T-cell (primary cell): ENCODE data around the gene CABLES1. TPM values are rescaled to one million over a fixed set of nuclear protein-coding genes. Genes with fewer than 3 reads are reported as not detected.

Experiments
- ATAC-seq, 4 experiments: fragments of 200-7000 bp in 3 of 4; fragments of 150-1000 bp in 1 of 4; cut with Tn5 transposase; replicated peaks in 1 of 4; 1 replicate in 3 of 4; 2 replicates in 1 of 4; pipeline ENCODE4 v1.10.0; 2021; ENCODE audit warnings: moderate library complexity in 3 of 4, mild to moderate bottlenecking in 2 of 4, moderate number of reproducible peaks in 1 of 4
- CTCF ChIA-PET, 2 donors: fragments of 300-600 bp; sonication (Branson Sonifier 250); formaldehyde crosslinking; loops; one replicate each; lab custom pipeline; 2022; ENCODE audit warnings: antibody characterized with exemption in 2 of 2; lab: Charles Lee
- POLR2A ChIA-PET, 2 donors: fragments of 300-600 bp; sonication (Branson Sonifier 250); formaldehyde crosslinking; loops; one replicate each; lab custom pipeline; 2022; ENCODE audit warnings: antibody characterized with exemption in 2 of 2; lab: Charles Lee
- DNase-seq, 35 experiments: peaks; one replicate each; pipeline versions ENCODE4 v3.0.0 to v3.0.0-alpha.2; 2013 to 2023
- H3K27ac ChIP-seq: one replicate; pipeline ENCODE4 v1.5.1; 2013; ENCODE audit warnings: low read length
- H3K27me3 ChIP-seq, 2 experiments: replicated peaks in 1 of 2; 1 replicate in 1 of 2; 2 replicates in 1 of 2; pipeline versions ENCODE4 v1.6.1 to v1.7.0; 2013; ENCODE audit warnings: low read length in 1 of 2, mixed read lengths in 1 of 2; ENCODE audit not compliant: control insufficient read depth in 2 of 2, insufficient read depth in 2 of 2; ENCODE audit errors: extremely low read depth in 1 of 2
- H3K36me3 ChIP-seq, 2 donors: 1 replicate in 1 of 2; 2 replicates in 1 of 2; pipeline versions ENCODE4 v1.6.1 to v1.7.0; 2013; ENCODE audit warnings: low read length in 1 of 2; ENCODE audit not compliant: control insufficient read depth in 2 of 2, insufficient read depth in 1 of 2; ENCODE audit errors: extremely low read depth in 1 of 2
- H3K4me1 ChIP-seq, 2 experiments: 1 replicate in 1 of 2; 2 replicates in 1 of 2; pipeline versions ENCODE4 v1.6.1 to v1.7.0; 2013; ENCODE audit warnings: low read length in 2 of 2, mixed read lengths in 1 of 2; ENCODE audit not compliant: insufficient read depth in 2 of 2, control insufficient read depth in 1 of 2; ENCODE audit errors: extremely low read depth in 1 of 2
- H3K4me3 ChIP-seq, 2 donors: 1 replicate in 1 of 2; 2 replicates in 1 of 2; pipeline versions ENCODE4 v1.5.1 to v1.7.0; 2013; ENCODE audit warnings: mild to moderate bottlenecking in 2 of 2, low read length in 1 of 2, moderate library complexity in 1 of 2; ENCODE audit not compliant: control insufficient read depth in 1 of 2; ENCODE audit errors: extremely low read depth in 1 of 2
- H3K9me3 ChIP-seq: 2 replicates; pipeline ENCODE4 v1.7.0; 2013
- H3K27ac Mint-ChIP-seq, 2 donors: one replicate each; pipeline ENCODE4 v1.8.0; 2020 to 2021; ENCODE audit warnings: mild to moderate bottlenecking in 2 of 2, mixed read lengths in 2 of 2
- H3K27me3 Mint-ChIP-seq, 2 donors: one replicate each; pipeline ENCODE4 v1.8.0; 2021 to 2022; ENCODE audit warnings: mixed read lengths in 2 of 2
- H3K36me3 Mint-ChIP-seq: one replicate; pipeline ENCODE4 v1.8.0; 2021; ENCODE audit warnings: mixed read lengths
- H3K4me1 Mint-ChIP-seq, 3 donors: one replicate each; pipeline ENCODE4 v1.8.0; 2020 to 2022; ENCODE audit warnings: mixed read lengths in 3 of 3, mild to moderate bottlenecking in 1 of 3
- H3K4me3 Mint-ChIP-seq, 3 donors: one replicate each; pipeline ENCODE4 v1.8.0; 2020 to 2022; ENCODE audit warnings: mild to moderate bottlenecking in 3 of 3, mixed read lengths in 3 of 3, moderate library complexity in 3 of 3
- H3K9me3 Mint-ChIP-seq, 3 donors: one replicate each; pipeline ENCODE4 v1.8.0; 2020 to 2022; ENCODE audit warnings: mixed read lengths in 3 of 3
- WGBS: methylation state at CpG from one replicate; pipeline ENCODE4 v1.1.5; 2013; ENCODE audit warnings: missing lambda C conversion rate; ENCODE audit not compliant: insufficient coverage; 5-methylcytosine and 5-hydroxymethylcytosine counted together
- total RNA-seq, 35 experiments: library from RNA in 6 of 35; stranded (reverse) in 6 of 35; fragments of 120-200 nt in 1 of 35; gene quantifications; one replicate each; pipeline versions ENCODE4 v1.2.1 to v1.2.4 and lab custom pipeline; 2013 to 2026

The CABLES1 gene
- total RNA-seq, 5 donors from 2014 or later (not counting 1 experiment from before 2014, with no cell fraction given), result 0.23 to 1.7 (median 0.85) TPM

DNA sequence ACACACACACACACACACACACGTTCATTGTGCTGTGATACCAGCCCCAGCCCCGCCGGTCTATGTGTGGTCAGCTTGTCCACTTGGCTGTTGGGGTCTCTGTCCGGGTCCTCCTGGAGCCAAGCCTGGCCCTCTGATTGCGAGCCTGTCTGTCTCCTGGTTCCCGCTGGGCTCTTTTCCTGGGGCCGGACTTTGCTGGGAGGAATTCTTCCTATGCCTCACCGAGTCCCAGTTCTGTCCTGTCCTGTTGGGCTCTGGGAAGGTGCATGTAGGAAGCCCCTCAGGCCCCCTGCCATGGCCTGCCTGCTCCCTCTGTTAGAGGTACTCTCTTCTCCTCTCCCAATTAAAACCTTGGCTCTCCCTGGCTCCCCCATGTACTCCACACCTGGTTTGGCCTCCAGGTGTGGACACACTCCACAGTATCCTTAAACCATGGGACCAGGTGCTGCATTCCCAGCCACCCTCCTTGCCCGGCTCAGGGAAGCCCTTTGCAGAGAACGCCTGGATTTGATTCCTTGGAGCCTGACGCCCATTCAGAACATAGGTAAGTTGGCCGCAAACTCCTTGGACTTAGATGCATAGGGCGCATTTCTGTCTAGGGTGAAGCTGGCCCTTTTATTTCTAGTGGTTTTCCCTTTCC is 42.3 kb downstream of the CABLES1 start:
- Mint-ChIP-seq H3K27ac (no peak overlapping the region), H3K9me3 (no peaks in the 10 kb centered on the region), H3K36me3 (no peaks in the 10 kb centered on the region), H3K4me3 (no peak overlapping the region), H3K4me1 (peaks cover 6 to 9% (median 7%) of the 10 kb centered on the region in 3 donors), H3K27me3 (peaks cover 7 to 8% of the 10 kb centered on the region in 2 donors)
- ATAC-seq (no peak), DNase-seq (no peak)
- no peak overlapping the region for H3K4me3 ChIP-seq
- ChIA-PET CTCF (interaction anchor here in 1 of 2 donors (0.6 kb wide), 1 partner anchor 192 kb away, joined by 3 read pairs; no protein-coding TSS in a partner anchor), POLR2A (no interaction called here)
- no peaks in the 10 kb centered on the region for H3K36me3 ChIP-seq
- peaks cover 0 to 18% of the 10 kb centered on the region in 2 experiments for H3K27me3 ChIP-seq
- WGBS, result 76% methylated on average over 11 of the region's 13 CpGs
- no peaks in the 10 kb centered on the region for H3K4me1 ChIP-seq
- no peak overlapping the region for H3K27ac ChIP-seq
- no peaks in the 10 kb centered on the region for H3K9me3 ChIP-seq

DNA sequence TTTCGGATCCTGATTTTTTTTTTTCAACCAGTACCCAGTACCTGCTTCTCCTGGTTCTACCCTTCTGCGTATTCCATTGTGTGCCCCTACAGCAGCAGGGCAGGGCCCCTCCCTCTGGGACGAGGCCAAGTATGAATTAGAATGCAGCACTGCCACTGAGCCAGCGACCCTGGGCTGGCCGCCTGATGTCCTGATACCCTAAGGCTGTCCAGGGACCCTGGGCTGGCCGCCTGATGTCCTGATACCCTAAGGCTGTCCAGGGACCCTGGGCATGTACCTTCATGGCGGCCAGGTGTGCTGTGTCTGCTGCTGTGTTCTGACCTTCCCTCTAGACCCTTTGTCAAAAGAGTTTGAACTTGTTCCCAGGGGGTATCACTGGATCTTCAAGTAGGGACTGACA is 42.9 kb downstream of the CABLES1 start:
- Histone ChIP-seq H3K27ac (no peak overlapping the region), H3K4me3 (no peak overlapping the region), H3K36me3 (no peaks in the 10 kb centered on the region), H3K4me1 (no peaks in the 10 kb centered on the region), H3K9me3 (no peaks in the 10 kb centered on the region), H3K27me3 (peaks cover 0 to 18% of the 10 kb centered on the region in 2 experiments)
- peaks cover 6 to 9% (median 7%) of the 10 kb centered on the region in 3 donors for H3K4me1 Mint-ChIP-seq
- ATAC-seq (no peak), DNase-seq (no peak)
- CTCF ChIA-PET, result no interaction called here
- no peak overlapping the region for H3K27ac Mint-ChIP-seq
- POLR2A ChIA-PET, result no interaction called here
- peaks cover 4 to 6% of the 10 kb centered on the region in 2 donors for H3K27me3 Mint-ChIP-seq
- 86% methylated on average over 7 of the region's 7 CpGs for WGBS
- no peak overlapping the region for H3K4me3 Mint-ChIP-seq
- no peaks in the 10 kb centered on the region for H3K9me3 Mint-ChIP-seq
- H3K36me3 Mint-ChIP-seq, result no peaks in the 10 kb centered on the region

DNA sequence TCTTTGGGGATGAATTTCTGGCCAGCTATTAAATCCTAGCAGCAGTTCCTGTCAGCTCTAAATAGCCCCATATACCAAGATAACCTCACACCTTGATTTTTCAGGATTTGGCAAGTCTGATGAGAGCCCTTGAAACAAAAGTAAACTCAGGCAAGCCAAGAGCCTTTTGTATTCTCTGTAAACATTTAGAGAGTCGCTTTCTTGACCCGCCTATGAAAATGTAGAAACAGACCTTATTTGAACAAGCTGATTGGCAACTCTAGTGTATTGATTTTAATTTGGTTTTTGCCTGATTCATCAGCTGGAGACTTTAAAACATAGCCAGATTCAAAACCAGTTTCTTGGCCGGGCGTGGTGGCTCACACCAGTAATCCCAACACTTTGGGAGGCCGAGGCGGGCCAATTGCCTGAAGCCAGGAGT is 43.4 kb downstream of the CABLES1 start:
- POLR2A ChIA-PET, result no interaction called here
- H3K27me3 Mint-ChIP-seq, result peaks cover 4 to 6% of the 10 kb centered on the region in 2 donors
- H3K27me3 ChIP-seq, result peaks cover 0 to 18% of the 10 kb centered on the region in 2 experiments
- no peaks in the 10 kb centered on the region for H3K36me3 ChIP-seq
- H3K4me1 Mint-ChIP-seq, result peaks cover 6 to 9% (median 7%) of the 10 kb centered on the region in 3 donors
- DNase-seq, result no peak
- no peak overlapping the region for H3K4me3 Mint-ChIP-seq
- ATAC-seq, result no peak
- no peaks in the 10 kb centered on the region for H3K9me3 ChIP-seq
- H3K27ac ChIP-seq, result no peak overlapping the region
- no peak overlapping the region for H3K27ac Mint-ChIP-seq
- no peaks in the 10 kb centered on the region for H3K9me3 Mint-ChIP-seq
- no peaks in the 10 kb centered on the region for H3K4me1 ChIP-seq
- no peak overlapping the region for H3K4me3 ChIP-seq
- CTCF ChIA-PET, result no interaction called here
- no peaks in the 10 kb centered on the region for H3K36me3 Mint-ChIP-seq
- 93% methylated on average over 3 of the region's 6 CpGs for WGBS

DNA sequence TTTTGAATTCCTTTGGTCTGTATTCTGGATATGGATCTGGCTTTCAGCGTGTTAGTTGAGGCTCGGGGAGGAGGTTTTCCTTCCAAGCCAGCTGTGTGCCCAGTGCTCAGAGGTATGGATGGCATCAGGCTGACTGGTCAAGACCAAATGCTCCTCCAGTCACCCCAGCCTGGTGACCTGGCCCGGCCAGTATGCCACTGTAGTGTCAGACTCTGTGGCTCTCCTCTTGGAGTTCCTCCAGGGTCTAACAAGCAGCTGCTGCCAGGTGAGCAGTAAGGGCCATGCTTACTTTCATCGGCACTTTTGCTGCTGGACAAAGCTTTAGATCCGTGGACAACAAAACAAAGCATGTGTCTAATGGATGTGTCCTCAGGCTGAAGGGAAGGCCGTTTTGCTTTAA is 44.1 kb downstream of the CABLES1 start:
- H3K9me3 ChIP-seq, result no peaks in the 10 kb centered on the region
- H3K4me3 Mint-ChIP-seq, result no peak overlapping the region
- ChIA-PET CTCF (no interaction called here), POLR2A (no interaction called here)
- no peak overlapping the region for H3K27ac Mint-ChIP-seq
- H3K36me3 ChIP-seq, result no peaks in the 10 kb centered on the region
- no peaks in the 10 kb centered on the region for H3K36me3 Mint-ChIP-seq
- H3K27ac ChIP-seq, result no peak overlapping the region
- H3K27me3 ChIP-seq, result peaks cover 0 to 18% of the 10 kb centered on the region in 2 experiments
- H3K27me3 Mint-ChIP-seq, result peaks cover 0 to 6% of the 10 kb centered on the region in 2 donors
- H3K4me3 ChIP-seq, result no peak overlapping the region
- no peaks in the 10 kb centered on the region for H3K9me3 Mint-ChIP-seq
- DNase-seq (no peak), ATAC-seq (no peak)
- WGBS, result 95% methylated on average over 6 of the region's 6 CpGs
- H3K4me1 Mint-ChIP-seq, result peaks cover 6 to 9% (median 7%) of the 10 kb centered on the region in 3 donors
- no peaks in the 10 kb centered on the region for H3K4me1 ChIP-seq

DNA sequence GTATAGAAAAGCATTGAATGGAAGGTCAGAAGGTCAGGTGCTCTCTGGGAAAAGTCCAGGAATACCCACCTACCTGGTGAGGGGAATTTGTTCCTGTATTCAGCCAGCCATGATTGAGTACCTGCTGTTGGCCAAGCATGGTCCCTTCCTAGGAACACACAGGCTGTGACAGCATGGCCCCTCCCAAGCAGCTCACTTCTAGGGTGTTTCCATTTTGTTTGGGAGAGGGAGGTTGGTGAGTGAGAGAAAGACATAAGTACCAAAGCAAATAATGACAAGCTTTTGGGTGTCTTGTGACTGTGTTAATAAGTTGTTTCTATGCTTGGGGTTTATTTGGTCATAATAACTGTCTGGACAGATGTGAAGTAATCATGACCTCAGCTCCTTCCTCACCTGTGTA is 46.3 kb downstream of the CABLES1 start:
- Mint-ChIP-seq H3K36me3 (no peaks in the 10 kb centered on the region), H3K27me3 (peaks cover 0 to 6% of the 10 kb centered on the region in 2 donors), H3K27ac (no peak overlapping the region), H3K9me3 (no peaks in the 10 kb centered on the region), H3K4me1 (peaks cover 6 to 9% (median 7%) of the 10 kb centered on the region in 3 donors), H3K4me3 (no peak overlapping the region)
- Histone ChIP-seq H3K27ac (no peak overlapping the region), H3K4me3 (no peak overlapping the region), H3K4me1 (no peaks in the 10 kb centered on the region), H3K27me3 (peaks cover 0 to 15% of the 10 kb centered on the region in 2 experiments), H3K36me3 (no peaks in the 10 kb centered on the region), H3K9me3 (no peaks in the 10 kb centered on the region)
- ChIA-PET POLR2A (no interaction called here), CTCF (interaction anchor here in 1 of 2 donors (0.6 kb wide), 1 partner anchor 276 kb away, joined by 3 read pairs; no protein-coding TSS in a partner anchor)
- DNase-seq, result no peak
- no peak for ATAC-seq

DNA sequence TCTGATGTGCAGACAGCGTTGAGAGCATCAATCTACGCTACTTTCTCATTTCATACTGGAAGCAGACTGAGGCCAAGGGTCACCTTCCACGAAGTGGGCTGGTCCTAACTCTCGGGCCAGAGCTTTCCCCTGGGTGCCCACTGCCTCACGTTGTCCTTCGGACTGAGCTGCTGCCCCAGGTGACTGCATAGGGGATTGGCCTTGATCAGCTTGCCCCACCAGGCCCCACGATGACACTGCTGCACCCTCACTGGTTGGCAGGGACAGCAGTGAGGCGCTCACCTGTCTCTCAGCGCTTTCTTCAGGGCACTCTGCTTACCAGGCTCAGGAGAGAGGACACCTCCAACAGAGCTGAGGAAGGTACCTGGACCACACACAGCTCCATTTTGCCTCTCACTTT is 47.3 kb downstream of the CABLES1 start:
- CTCF ChIA-PET, result no interaction called here

More for the DNA sequence above, 47.3 kb downstream of the CABLES1 start:
- WGBS, result 84% methylated on average over 9 of the region's 9 CpGs
- Mint-ChIP-seq H3K4me3 (no peak overlapping the region), H3K36me3 (no peaks in the 10 kb centered on the region), H3K27ac (no peak overlapping the region), H3K9me3 (no peaks in the 10 kb centered on the region), H3K27me3 (peaks cover 0 to 6% of the 10 kb centered on the region in 2 donors), H3K4me1 (peaks cover 6 to 9% (median 7%) of the 10 kb centered on the region in 3 donors)
- Histone ChIP-seq H3K9me3 (no peaks in the 10 kb centered on the region), H3K4me1 (no peaks in the 10 kb centered on the region), H3K4me3 (no peak overlapping the region), H3K36me3 (no peaks in the 10 kb centered on the region), H3K27ac (no peak overlapping the region), H3K27me3 (peaks cover 0 to 10% of the 10 kb centered on the region in 2 experiments)
- DNase-seq (no peak), ATAC-seq (no peak)
- POLR2A ChIA-PET, result interaction anchor here in 1 of 2 donors (0.5 kb wide), 1 partner anchor 138 kb away, joined by 3 read pairs; no protein-coding TSS in a partner anchor
